ENCODE measurements around the gene RABGAP1L.

Gene RABGAP1L

GRCh38 chr1:174877208-174877673 is 717.9 kb downstream of the RABGAP1L start:
- DNase-seq (ENCODE audit: low spot score) = no peak
- TF ChIP-seq CTCF (IDR thresholded peaks at IDR 0.05; ENCODE audit: extremely low read depth, insufficient read depth, missing control alignments) = no peak
- in situ Hi-C loops (cut with MboI; ENCODE audit: low pct_unique_long_range_greater_than_20kb, low sequenced_read_pairs, unreplicated experiment) = no loop called here

- no peak for DNase-seq (ENCODE audit: low spot score)
- in situ Hi-C loops (cut with MboI; ENCODE audit: low pct_unique_long_range_greater_than_20kb, low sequenced_read_pairs, unreplicated experiment) = no loop called here
- no peak for TF ChIP-seq CTCF (IDR thresholded peaks at IDR 0.05; ENCODE audit: extremely low read depth, insufficient read depth, missing control alignments)
Measured at GRCh38 chr1:174880171-174880570, 720.9 kb downstream of the RABGAP1L start.

GRCh38 chr1:174883409-174883808 is 724.1 kb downstream of the RABGAP1L start:
- DNase-seq (ENCODE audit: low spot score) = no peak
- no peak for TF ChIP-seq CTCF (IDR thresholded peaks at IDR 0.05; ENCODE audit: extremely low read depth, insufficient read depth, missing control alignments)
- in situ Hi-C loops (cut with MboI; ENCODE audit: low pct_unique_long_range_greater_than_20kb, low sequenced_read_pairs, unreplicated experiment) = no loop called here

GRCh38 chr1:174884038-174884437 is 724.7 kb downstream of the RABGAP1L start:
- no peak for DNase-seq (ENCODE audit: low spot score)
- in situ Hi-C loops (cut with MboI; ENCODE audit: low pct_unique_long_range_greater_than_20kb, low sequenced_read_pairs, unreplicated experiment) = no loop called here
- no peak for TF ChIP-seq CTCF (IDR thresholded peaks at IDR 0.05; ENCODE audit: extremely low read depth, insufficient read depth, missing control alignments)

- no peak for TF ChIP-seq CTCF (IDR thresholded peaks at IDR 0.05; ENCODE audit: extremely low read depth, insufficient read depth, missing control alignments)
- no peak for DNase-seq (ENCODE audit: low spot score)
Measured at GRCh38 chr1:174884566-174884965, 725.2 kb downstream of the RABGAP1L start.

GRCh38 chr1:174890024-174890423 is 730.7 kb downstream of the RABGAP1L start:
- in situ Hi-C loops (cut with MboI; ENCODE audit: low pct_unique_long_range_greater_than_20kb, low sequenced_read_pairs, unreplicated experiment) = no loop called here
- DNase-seq (ENCODE audit: low spot score) = no peak
- TF ChIP-seq CTCF (IDR thresholded peaks at IDR 0.05; ENCODE audit: extremely low read depth, insufficient read depth, missing control alignments) = no peak

More at GRCh38 chr1:174884566-174884965, 725.2 kb downstream of the RABGAP1L start:
- in situ Hi-C loops (cut with MboI; ENCODE audit: low pct_unique_long_range_greater_than_20kb, low sequenced_read_pairs, unreplicated experiment) = no loop called here

- in situ Hi-C loops (cut with MboI; ENCODE audit: low pct_unique_long_range_greater_than_20kb, low sequenced_read_pairs, unreplicated experiment) = no loop called here
- no peak for DNase-seq (ENCODE audit: low spot score)
Measured at GRCh38 chr1:174892016-174892415, 732.7 kb downstream of the RABGAP1L start.

More at GRCh38 chr1:174892016-174892415, 732.7 kb downstream of the RABGAP1L start:
- no peak for TF ChIP-seq CTCF (IDR thresholded peaks at IDR 0.05; ENCODE audit: extremely low read depth, insufficient read depth, missing control alignments)
